Measurements from ENCODE around the gene PVALEF.
A peak's percentile ranks its signal among the peaks of the same experiment; 100 is the strongest.
"Not testable (repeated sequence)": the region's sequence is repeated elsewhere in the genome, so short reads cannot be mapped to it uniquely, and the experiment has no call there.

Gene PVALEF

GRCh38 chr17:81147701-81148100 is 17.6 kb upstream of the PVALEF start:
- no peak for DNase-seq

- DNase-seq: no peak
Measured at GRCh38 chr17:81148571-81148970, 16.7 kb upstream of the PVALEF start.

GRCh38 chr17:81148986-81149533 is 16.2 kb upstream of the PVALEF start:
- no peak for DNase-seq

GRCh38 chr17:81150377-81151077 is 14.8 kb upstream of the PVALEF start:
- no peak for DNase-seq

GRCh38 chr17:81151278-81151677 is 14.0 kb upstream of the PVALEF start:
- no peak for DNase-seq

GRCh38 chr17:81152288-81152828 is 12.9 kb upstream of the PVALEF start:
- DNase-seq: no peak

GRCh38 chr17:81153340-81153803 is 11.9 kb upstream of the PVALEF start:
- peak; percentile 30 for DNase-seq

- DNase-seq: not testable (repeated sequence)
Measured at GRCh38 chr17:81154016-81154415, 11.3 kb upstream of the PVALEF start.

GRCh38 chr17:81154961-81155360 is 10.3 kb upstream of the PVALEF start:
- DNase-seq: no peak

- DNase-seq: no peak
Measured at GRCh38 chr17:81156866-81157805, 8.2 kb upstream of the PVALEF start.

GRCh38 chr17:81157848-81158687 is 7.2 kb upstream of the PVALEF start:
- no peak for DNase-seq

GRCh38 chr17:81158688-81159590 is 6.4 kb upstream of the PVALEF start:
- no peak for DNase-seq

- DNase-seq: no peak
Measured at GRCh38 chr17:81159611-81160265, 5.6 kb upstream of the PVALEF start.

GRCh38 chr17:81160306-81160705 is 5.0 kb upstream of the PVALEF start:
- no peak for DNase-seq

GRCh38 chr17:81160747-81161453 is 4.4 kb upstream of the PVALEF start:
- DNase-seq: no peak

- no peak for DNase-seq
Measured at GRCh38 chr17:81161536-81161935, 3.8 kb upstream of the PVALEF start.

GRCh38 chr17:81161972-81162371 is 3.3 kb upstream of the PVALEF start:
- no peak for DNase-seq

GRCh38 chr17:81162491-81162890 is 2.8 kb upstream of the PVALEF start:
- DNase-seq: no peak

- DNase-seq: no peak
Measured at GRCh38 chr17:81163051-81163695, 2.1 kb upstream of the PVALEF start.
